GM18870 (cell line): ENCODE results near the gene XRCC4.
"Not testable (repeated sequence)": the region's sequence is repeated elsewhere in the genome, so short reads cannot be mapped to it uniquely, and the experiment has no call there.

Source experiments
- ATAC-seq: cut with Tn5 transposase; IDR thresholded peaks from one replicate; pipeline ENCODE4 v1.9.1; 2021; ENCODE audit warnings: moderate library complexity; ENCODE audit not compliant: unreplicated experiment

The XRCC4 gene

GRCh38 chr5:83337453-83338035 lies 260.2 kb downstream of the XRCC4 start:
- no peak for ATAC-seq

GRCh38 chr5:83340511-83340918 lies 263.2 kb downstream of the XRCC4 start:
- ATAC-seq, result peak; percentile 59

- ATAC-seq, result no peak
Observed at GRCh38 chr5:83341815-83342334, 264.5 kb downstream of the XRCC4 start.

- ATAC-seq, result no peak
Observed at GRCh38 chr5:83342465-83342864, 265.1 kb downstream of the XRCC4 start.

- ATAC-seq, result no peak
Observed at GRCh38 chr5:83343299-83343698, 266.0 kb downstream of the XRCC4 start.

GRCh38 chr5:83345423-83345822 lies 268.1 kb downstream of the XRCC4 start:
- ATAC-seq, result no peak

GRCh38 chr5:83348281-83348780 lies 271.0 kb downstream of the XRCC4 start:
- no peak for ATAC-seq

- no peak for ATAC-seq
Observed at GRCh38 chr5:83353231-83353630, 275.9 kb downstream of the XRCC4 start.

GRCh38 chr5:83353774-83354173 lies 276.4 kb downstream of the XRCC4 start:
- no peak for ATAC-seq

GRCh38 chr5:83354958-83355357 lies 277.6 kb downstream of the XRCC4 start:
- no peak for ATAC-seq

- not testable (repeated sequence) for ATAC-seq
Observed at GRCh38 chr5:83355482-83356014, 278.2 kb downstream of the XRCC4 start.

- no peak for ATAC-seq
Observed at GRCh38 chr5:83357621-83358231, 280.4 kb downstream of the XRCC4 start.

GRCh38 chr5:83360573-83360972 lies 283.2 kb downstream of the XRCC4 start:
- no peak for ATAC-seq

GRCh38 chr5:83362526-83362925 lies 285.2 kb downstream of the XRCC4 start:
- ATAC-seq, result no peak

- no peak for ATAC-seq
Observed at GRCh38 chr5:83363111-83363885, 286.0 kb downstream of the XRCC4 start.

- ATAC-seq, result no peak
Observed at GRCh38 chr5:83363886-83364275, 286.5 kb downstream of the XRCC4 start.

- ATAC-seq, result peak; percentile 66
Observed at GRCh38 chr5:83364312-83365299, 287.3 kb downstream of the XRCC4 start.

GRCh38 chr5:83368319-83368718 lies 291.0 kb downstream of the XRCC4 start:
- peak; percentile 51 for ATAC-seq

- ATAC-seq, result peak; percentile 58
Observed at GRCh38 chr5:83368835-83369234, 291.5 kb downstream of the XRCC4 start.

GRCh38 chr5:83370957-83371356 lies 293.6 kb downstream of the XRCC4 start:
- ATAC-seq, result no peak
